HepG2 (cell line): ENCODE results near the gene RABL6. TPM values are rescaled to one million over a fixed set of nuclear protein-coding genes. Genes with fewer than 3 reads are reported as not detected.

Experiments used
- ATAC-seq: fragments of 200-7000 bp; cut with Tn5 transposase; 3 replicates; pipeline ENCODE4 v1.9.1; 2020; ENCODE audit warnings: mild to moderate bottlenecking, moderate library complexity
- BruUV-seq: library from RNA; stranded (reverse); fragments of 400-500 nt; replicated peaks from 2 replicates; lab custom pipeline; 2021; lab: Mats Ljungman, UMichigan
- CTCF ChIA-PET: fragments of 300-600 bp; formaldehyde crosslinking; extraction: SDS; loops from one replicate; lab custom pipeline; 2021; ENCODE audit warnings: low total read pairs, inconsistent platforms, low intra/inter-chr PET ratio; lab: Yijun Ruan, JAX
- POLR2A ChIA-PET: fragments of 350-600 bp; sonication (Branson Sonifier 250); formaldehyde crosslinking; loops from one replicate; lab custom pipeline; 2020; ENCODE audit warnings: antibody characterized with exemption, inconsistent platforms; lab: Yijun Ruan, JAX
- DNase-seq: peaks from one replicate; pipeline ENCODE4 v3.0.0-alpha.2; 2015; ENCODE audit warnings: low spot score
- FAIRE-seq: peaks from 3 replicates; lab custom pipeline; 2011; peaks lifted over from hg19 to GRCh38; lab: Jason Lieb, UNC
- H2AFZ ChIP-seq: one replicate; pipeline ENCODE4 v1.6.1; 2011; ENCODE audit warnings: low read length, inconsistent platforms
- H3K27ac ChIP-seq: fragments of 300-600 bp; 3 replicates; pipeline ENCODE4 v1.8.0; 2011; ENCODE audit warnings: mixed run types, mild to moderate bottlenecking, mixed read lengths, low read length, inconsistent platforms; ENCODE audit not compliant: insufficient read depth; ENCODE audit errors: extremely low read length
- H3K27me3 ChIP-seq, 2 experiments: fragments of 200-600 bp in 1 of 2; 2 replicates in 1 of 2; 3 replicates in 1 of 2; pipeline versions ENCODE4 v1.6.0 to v1.8.0; 2011; ENCODE audit warnings: low read length in 2 of 2, mild to moderate bottlenecking in 2 of 2, moderate library complexity in 2 of 2, inconsistent platforms in 1 of 2; ENCODE audit not compliant: insufficient read depth in 2 of 2, control insufficient read depth in 1 of 2
- H3K36me3 ChIP-seq, 2 experiments: fragments of 200-600 bp in 1 of 2; replicated peaks in 1 of 2; 2 replicates in 1 of 2; 3 replicates in 1 of 2; pipeline versions ENCODE4 v1.5.1 to v1.8.0; 2011; ENCODE audit warnings: low read length in 2 of 2, inconsistent platforms in 1 of 2; ENCODE audit not compliant: insufficient read depth in 2 of 2, control insufficient read depth in 1 of 2
- H3K4me1 ChIP-seq: 2 replicates; pipeline ENCODE4 v1.5.1; 2012; ENCODE audit warnings: low read length, inconsistent platforms; ENCODE audit not compliant: insufficient read depth
- H3K4me2 ChIP-seq: 2 replicates; pipeline ENCODE4 v1.6.0; 2011; ENCODE audit warnings: low read depth, low read length, inconsistent platforms
- H3K4me3 ChIP-seq, 3 experiments: fragments of 200-600 bp in 1 of 3; sonication (generic), shearing (Covaris generic) in 1 of 3; replicated peaks in 1 of 3; 2 replicates each; pipeline ENCODE4 v1.5.1; 2011 to 2016; ENCODE audit warnings: low read length in 3 of 3, inconsistent platforms in 2 of 3, low read depth in 2 of 3, mild to moderate bottlenecking in 2 of 3, control low read depth in 1 of 3, mixed read lengths in 1 of 3; ENCODE audit not compliant: insufficient read depth in 1 of 3
- H3K79me2 ChIP-seq: one replicate; pipeline ENCODE4 v1.6.1; 2011; ENCODE audit warnings: low read length, inconsistent platforms; ENCODE audit not compliant: insufficient read depth
- H3K9ac ChIP-seq: 2 replicates; pipeline ENCODE4 v1.6.0; 2011; ENCODE audit warnings: mild to moderate bottlenecking, low read depth, low read length, inconsistent platforms; ENCODE audit not compliant: insufficient read depth
- H3K9me3 ChIP-seq: 2 replicates; pipeline ENCODE4 v1.5.1; 2012; ENCODE audit warnings: mild to moderate bottlenecking, low read length
- H4K20me1 ChIP-seq: 2 replicates; pipeline ENCODE4 v1.6.0; 2011; ENCODE audit warnings: inconsistent platforms, mild to moderate bottlenecking, low read length, moderate library complexity; ENCODE audit not compliant: insufficient read depth
- GATA4 ChIP-seq: sonication (generic); IDR thresholded peaks from 2 replicates; pipeline ENCODE4 v1.6.1; 2016; ENCODE audit warnings: antibody characterized with exemption, low read depth, borderline replicate concordance
- HNRNPLL ChIP-seq: fragments of 200-400 bp; formaldehyde crosslinking; IDR thresholded peaks from 2 replicates; pipeline ENCODE4 v1.6.1; 2017; ENCODE audit warnings: mild to moderate bottlenecking, low read depth, low read length; ENCODE audit not compliant: poor library complexity, severe bottlenecking
- HOXD1 ChIP-seq: sonication (generic); formaldehyde crosslinking; IDR thresholded peaks from 2 replicates; pipeline ENCODE4 v1.5.0; 2020; ENCODE audit warnings: missing genetic modification reagents
- NR2F1 ChIP-seq, 2 experiments: fragments of 450-650 bp in 1 of 2; formaldehyde crosslinking in 1 of 2; IDR thresholded peaks; 2 replicates each; pipeline versions ENCODE4 v1.5.0 to v1.6.1; 2016 to 2020; ENCODE audit warnings: mild to moderate bottlenecking in 1 of 2, missing compliant biosample characterization in 1 of 2, missing genetic modification reagents in 1 of 2, moderate library complexity in 1 of 2
- POLR2AphosphoS5 ChIP-seq: IDR thresholded peaks from 2 replicates; pipeline ENCODE4 v1.6.1; 2012; ENCODE audit warnings: low read depth, low read length
- RXRB ChIP-seq: IDR thresholded peaks from 2 replicates; pipeline ENCODE4 v1.6.1; 2016; ENCODE audit warnings: borderline replicate concordance, missing genetic modification reagents, missing compliant biosample characterization
- SAP130 ChIP-seq: IDR thresholded peaks from 2 replicates; pipeline ENCODE4 v1.6.1; 2016; ENCODE audit warnings: low read depth
- ZFY ChIP-seq: sonication (generic); formaldehyde crosslinking; IDR thresholded peaks from 2 replicates; pipeline ENCODE4 v1.4.0; 2020; ENCODE audit warnings: missing genetic modification reagents
- WGBS: methylation state at CpG from one replicate; pipeline ENCODE4 v1.1.6; 2017; ENCODE audit warnings: low lambda C conversion rate; 5-methylcytosine and 5-hydroxymethylcytosine counted together
- in situ Hi-C: cut with HindIII; loops from 2 replicates; pipeline ENCODE4 v1.10.0; 2017; ENCODE audit warnings: low pct_unique_long_range_greater_than_20kb; ENCODE audit not compliant: extremely low pct_ligation_motif_present
- intact Hi-C: fragments of 100-400 bp; cut with micrococcal nuclease; formaldehyde crosslinking; loops from one replicate; pipeline ENCODE4 v1.10.0; 2022; ENCODE audit not compliant: unreplicated experiment
- polyA plus RNA-seq, 8 experiments: library from polyadenylated mRNA; depleted of rRNA in 3 of 8; stranded (reverse) in 7 of 8; unstranded in 1 of 8; fragments of >200 nt; fragmentation: Illumina TruSeq in 4 of 8; extraction: Trizol in 4 of 8; gene quantifications; 2 replicates each; pipeline versions ENCODE4 v1.2.1 to v1.2.3, GENCODE V29; 2011 to 2016; ENCODE audit warnings: low read depth in 4 of 8, missing spikeins in 1 of 8, mixed read lengths in 1 of 8; ENCODE audit not compliant: insufficient read depth in 1 of 8
- total RNA-seq, 5 experiments: library from RNA; depleted of rRNA; stranded (reverse); fragments of >200 nt; fragmentation: Illumina TruSeq; extraction: Trizol; gene quantifications; 2 replicates each; pipeline ENCODE4 v1.2.3, GENCODE V29; 2016; ENCODE audit warnings: low read depth in 1 of 5
- TF ChIP-seq, protein P1 (sequence below): IDR thresholded peaks from 2 replicates; pipeline ENCODE4 v1.6.1; 2016; ENCODE audit warnings: missing genetic modification reagents, missing compliant biosample characterization

Gene RABL6
- total and polyA plus RNA-seq, 2 of the 13 experiments (the other 11 are each of a cell fraction or from before 2014, with no cell fraction given): 81.5 to 125 TPM

DNA sequence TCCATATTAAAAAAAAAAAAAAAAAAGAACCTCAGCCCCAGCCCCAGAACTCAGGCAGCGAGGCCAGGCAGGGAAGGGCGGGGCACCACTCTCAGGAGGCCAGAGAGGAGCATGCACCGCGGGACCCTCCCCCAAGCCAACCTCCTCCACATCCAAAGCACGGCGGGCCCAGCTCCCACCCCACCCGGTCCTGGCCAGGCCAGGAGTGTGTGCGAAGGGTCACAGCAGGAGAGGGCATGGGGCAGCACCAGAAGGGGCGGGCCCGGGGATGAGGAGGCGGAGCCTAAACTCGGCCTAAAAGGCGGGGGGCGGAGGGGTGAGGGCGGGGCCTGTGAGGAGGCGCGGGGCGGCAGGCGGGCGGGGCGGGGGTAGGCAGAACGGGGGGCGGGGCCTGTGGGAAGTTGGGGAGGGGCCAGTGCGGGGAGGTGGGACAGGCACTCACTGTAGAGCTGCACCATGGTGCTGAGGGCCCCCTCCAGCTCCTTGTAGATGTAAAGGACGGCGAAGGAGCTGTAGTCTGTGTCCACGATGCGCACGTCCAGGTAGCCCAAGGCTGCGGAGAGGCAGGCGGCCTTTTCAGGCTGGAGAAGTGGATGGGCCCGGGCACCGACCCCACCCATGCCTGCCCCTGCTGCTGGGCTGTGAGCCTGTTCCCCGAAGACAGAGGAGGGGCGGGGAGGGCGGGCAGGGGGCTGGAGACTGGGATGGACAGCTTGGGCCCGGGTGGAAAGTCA lies 44.7 kb upstream of the RABL6 start (continued):
- TF ChIP-seq GATA4: peak; percentile 49; the same call in 1 of the 2 replicates
- TF ChIP-seq, protein P1, sequence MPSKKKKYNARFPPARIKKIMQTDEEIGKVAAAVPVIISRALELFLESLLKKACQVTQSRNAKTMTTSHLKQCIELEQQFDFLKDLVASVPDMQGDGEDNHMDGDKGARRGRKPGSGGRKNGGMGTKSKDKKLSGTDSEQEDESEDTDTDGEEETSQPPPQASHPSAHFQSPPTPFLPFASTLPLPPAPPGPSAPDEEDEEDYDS: peak; percentile 52; the same call in 1 of the 2 replicates
- TF ChIP-seq RXRB: peak; percentile 59; the same call in 1 of the 2 replicates
- peak; percentile 11 for TF ChIP-seq HNRNPLL
- peak; percentile 38; the same call in 1 of the 2 replicates for TF ChIP-seq POLR2AphosphoS5
- TF ChIP-seq, all 625 proteins: peak for 13

DNA sequence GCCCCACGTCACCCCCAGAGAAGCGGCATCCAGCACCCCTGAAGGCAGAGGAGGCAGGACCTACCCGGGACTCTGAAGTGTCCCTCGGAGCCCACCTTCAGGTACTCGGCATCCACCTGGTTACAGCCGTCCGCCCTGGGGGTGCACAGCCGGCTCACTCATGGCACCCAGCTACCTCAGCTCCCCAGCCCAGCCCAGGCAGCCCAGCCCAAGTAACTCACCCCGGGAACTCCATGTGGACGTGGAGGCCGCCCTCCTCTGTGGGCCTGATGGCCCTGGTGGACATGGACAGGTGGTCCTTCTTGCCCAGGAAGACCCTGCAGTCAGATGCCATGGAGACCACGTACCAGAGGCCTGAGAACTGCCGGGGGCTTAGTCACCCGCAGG lies 44.1 kb upstream of the RABL6 start:
- BruUV-seq: no TSS peak
- ATAC-seq (no peak), FAIRE-seq (no peak), DNase-seq (no peak)
- no peaks in the 10 kb centered on the region for H3K36me3 ChIP-seq
- WGBS: 70% methylated on average over 7 of the region's 14 CpGs
- H3K27me3 ChIP-seq: 0 out of 5 replicates have a peak, but pooled peaks cover 0 to 7% of the 10 kb centered on the region in 2 experiments
- peak overlapping the region in 1 of 3 experiments; percentile 44; a peak in 1 of 6 replicates for H3K4me3 ChIP-seq
- H3K27ac ChIP-seq: peak overlapping the region; percentile 31
- ChIA-PET POLR2A (no interaction called here), CTCF (no interaction called here)
- peaks cover 73% of the 10 kb centered on the region for H3K4me1 ChIP-seq
- H4K20me1 ChIP-seq: no peaks in the 10 kb centered on the region
- H3K79me2 ChIP-seq: no peaks in the 10 kb centered on the region
- no peak for TF ChIP-seq SAP130 (CRISPR knock-in tag)
- TF ChIP-seq HOXD1 (CRISPR knock-in tag): no peak
- no peak; the same call in 1 of the 2 replicates for TF ChIP-seq ZFY (CRISPR knock-in tag)
- TF ChIP-seq NR2F1 (CRISPR knock-in tag; IDR thresholded peaks at IDR 0.05): no peak
- peak overlapping the region; percentile 52 for H3K9ac ChIP-seq
- in situ Hi-C loops (no loop called here), intact Hi-C loops (no loop called here)
- no peak overlapping the region for H2AFZ ChIP-seq
- H3K9me3 ChIP-seq: no peaks in the 10 kb centered on the region
- H3K4me2 ChIP-seq: peak overlapping the region; percentile 67
